Measurements from ENCODE around the gene CDH4. TPM values are rescaled to one million over a fixed set of nuclear protein-coding genes. Genes with fewer than 3 reads are reported as not detected.

CDH4 gene
- total and polyA plus RNA-seq, 2 of the 4 experiments (the other 2 are of a cell fraction) = 1.6 to 3.5 TPM

- ChIA-PET CTCF (no interaction called here), POLR2A (ENCODE audit: unreplicated experiment) (no interaction called here)
- Histone ChIP-seq H4K8ac (ENCODE audit: low read depth in 2 of 2, low read length in 2 of 2) (no peak overlapping the region), H3K9me3 (ENCODE audit: control insufficient read depth, insufficient read depth, low read length) (peaks cover 6% of the 10 kb centered on the region), H3K9me1 (ENCODE audit: insufficient read depth, low read length) (no peaks in the 10 kb centered on the region), H3K4me1 (ENCODE audit: control insufficient read depth, insufficient read depth, low read length) (no peaks in the 10 kb centered on the region), H3K36me3 (ENCODE audit: control insufficient read depth, insufficient read depth, low read length) (no peaks in the 10 kb centered on the region), H2BK15ac (ENCODE audit: low read depth, low read length) (no peak overlapping the region), H3K23ac (ENCODE audit: low read depth, low read length) (no peak overlapping the region), H3K14ac (replicated peaks; ENCODE audit: low read depth, low read length) (no peak overlapping the region), H3K18ac (ENCODE audit: low read depth, low read length) (no peak overlapping the region), H3K9ac (ENCODE audit: low read depth, low read length) (no peak overlapping the region), H2AK5ac (ENCODE audit: low read depth, low read length) (no peak overlapping the region), H4K91ac (ENCODE audit: insufficient read depth, low read depth, low read length) (no peak overlapping the region), H3K27ac (ENCODE audit: insufficient read depth, low read length) (no peak overlapping the region), H2BK120ac (ENCODE audit: low read depth, low read length) (no peak overlapping the region), H2AK9ac (replicated peaks; ENCODE audit: low read depth, low read length, poor library complexity) (no peak overlapping the region), H3K4ac (ENCODE audit: low read depth, low read length) (no peak overlapping the region), H2AFZ (replicated peaks; ENCODE audit: low read length, poor library complexity) (no peak overlapping the region), H4K5ac (ENCODE audit: low read depth, low read length) (no peak overlapping the region), H3K27me3 (ENCODE audit: control insufficient read depth, insufficient read depth, low read length) (no peaks in the 10 kb centered on the region; the same call in 1 of the 2 replicates), H2BK20ac (ENCODE audit: low read depth, low read length) (no peak overlapping the region), H3K79me1 (ENCODE audit: low read depth in 1 of 2, low read length in 2 of 2) (no peaks in the 10 kb centered on the region), H3K4me3 (ENCODE audit: insufficient read depth, low read depth, low read length) (no peak overlapping the region), H2BK5ac (ENCODE audit: low read depth, low read length, poor library complexity, severe bottlenecking) (no peak overlapping the region), H3K56ac (ENCODE audit: extremely low read depth, insufficient read depth, low read length) (no peak overlapping the region), H4K20me1 (ENCODE audit: insufficient read depth, low read length) (no peaks in the 10 kb centered on the region), H3K4me2 (ENCODE audit: low read depth, low read length) (no peak overlapping the region)
- TF ChIP-seq MAZ (IDR thresholded peaks at IDR 0.05; ENCODE audit: borderline replicate concordance, low read depth, low read length) (no peak), ELK1 (IDR thresholded peaks at IDR 0.05; ENCODE audit: borderline replicate concordance, low read depth, low read length) (no peak), NFE2L2 (IDR thresholded peaks at IDR 0.05; ENCODE audit: low read depth, low read length) (no peak), POLR2A (IDR thresholded peaks at IDR 0.05; ENCODE audit: low read depth, low read length) (no peak), SMC3 (IDR thresholded peaks at IDR 0.05; ENCODE audit: low read depth, low read length) (no peak), RCOR1 (IDR thresholded peaks at IDR 0.05; ENCODE audit: insufficient replicate concordance, low read length) (no peak)
- 80% methylated on average over 1 of the region's 18 CpGs; no CpG with 5 or more reads in 1 of the 2 experiments for WGBS, 2 experiments (ENCODE audit: extremely low coverage in 2 of 2, insufficient read length in 1 of 2)
- intact Hi-C loops (cut with micrococcal nuclease) (no loop called here), in situ Hi-C loops (cut with MboI; ENCODE audit: low sequenced_read_pairs) (no loop called here), dilution Hi-C loops (cut with HindIII; ENCODE audit: low sequenced_read_pairs, unreplicated experiment) (no loop called here)
- no TSS peak for BruUV-seq (replicated peaks)
- ATAC-seq (ENCODE audit: low read depth) (no peak), DNase-seq (no peak)
These were observed 661.6 kb downstream of the CDH4 start for GRCh38 chr20:61913423-61914225.

Data from IMR-90 (cell line).